ENCODE results near the gene SLC25A34.

- TF ChIP-seq, protein P1, sequence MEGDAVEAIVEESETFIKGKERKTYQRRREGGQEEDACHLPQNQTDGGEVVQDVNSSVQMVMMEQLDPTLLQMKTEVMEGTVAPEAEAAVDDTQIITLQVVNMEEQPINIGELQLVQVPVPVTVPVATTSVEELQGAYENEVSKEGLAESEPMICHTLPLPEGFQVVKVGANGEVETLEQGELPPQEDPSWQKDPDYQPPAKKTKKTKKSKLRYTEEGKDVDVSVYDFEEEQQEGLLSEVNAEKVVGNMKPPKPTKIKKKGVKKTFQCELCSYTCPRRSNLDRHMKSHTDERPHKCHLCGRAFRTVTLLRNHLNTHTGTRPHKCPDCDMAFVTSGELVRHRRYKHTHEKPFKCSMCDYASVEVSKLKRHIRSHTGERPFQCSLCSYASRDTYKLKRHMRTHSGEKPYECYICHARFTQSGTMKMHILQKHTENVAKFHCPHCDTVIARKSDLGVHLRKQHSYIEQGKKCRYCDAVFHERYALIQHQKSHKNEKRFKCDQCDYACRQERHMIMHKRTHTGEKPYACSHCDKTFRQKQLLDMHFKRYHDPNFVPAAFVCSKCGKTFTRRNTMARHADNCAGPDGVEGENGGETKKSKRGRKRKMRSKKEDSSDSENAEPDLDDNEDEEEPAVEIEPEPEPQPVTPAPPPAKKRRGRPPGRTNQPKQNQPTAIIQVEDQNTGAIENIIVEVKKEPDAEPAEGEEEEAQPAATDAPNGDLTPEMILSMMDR (IDR thresholded peaks at IDR 0.05) = no peak
- no peak for TF ChIP-seq EP300 (IDR thresholded peaks at IDR 0.05; ENCODE audit: low read depth)
Measured at GRCh38 chr1:15785683-15786082, 49.6 kb downstream of the SLC25A34 start.
